Gastroesophageal sphincter (tissue), 3 donors: ENCODE data around the gene MRPL12.

ENCODE experiments used
- CTCF ChIP-seq, 4 experiments: fragments of 200-600 bp in 2 of 4; fragments of 450-650 bp in 2 of 4; sonication (generic) in 1 of 4; IDR thresholded peaks; one replicate each; pipeline ENCODE4 v1.5.1; 2017 to 2019; ENCODE audit warnings: antibody characterized with exemption in 4 of 4, mild to moderate bottlenecking in 2 of 4, moderate library complexity in 2 of 4
- EP300 ChIP-seq: sonication (generic); formaldehyde crosslinking; IDR thresholded peaks from one replicate; pipeline ENCODE4 v1.6.1; 2017; ENCODE audit warnings: antibody characterized with exemption, mild to moderate bottlenecking
- POLR2A ChIP-seq, 2 donors: fragments of 450-650 bp; IDR thresholded peaks; one replicate each; pipeline ENCODE4 v1.6.1; 2017; ENCODE audit warnings: antibody characterized with exemption in 2 of 2, mild to moderate bottlenecking in 2 of 2, moderate library complexity in 1 of 2
- POLR2AphosphoS5 ChIP-seq: sonication (generic); formaldehyde crosslinking; IDR thresholded peaks from one replicate; pipeline ENCODE4 v1.6.1; 2017; ENCODE audit warnings: antibody characterized with exemption

GRCh38 chr17:81691196-81691595 is 12.0 kb upstream of the MRPL12 start:
- TF ChIP-seq CTCF (IDR thresholded peaks at IDR 0.05) (no peak), POLR2AphosphoS5 (no peak), POLR2A (IDR thresholded peaks at IDR 0.05) (no peak), EP300 (no peak)
